ENCODE results near the gene TTC39A.

DNA sequence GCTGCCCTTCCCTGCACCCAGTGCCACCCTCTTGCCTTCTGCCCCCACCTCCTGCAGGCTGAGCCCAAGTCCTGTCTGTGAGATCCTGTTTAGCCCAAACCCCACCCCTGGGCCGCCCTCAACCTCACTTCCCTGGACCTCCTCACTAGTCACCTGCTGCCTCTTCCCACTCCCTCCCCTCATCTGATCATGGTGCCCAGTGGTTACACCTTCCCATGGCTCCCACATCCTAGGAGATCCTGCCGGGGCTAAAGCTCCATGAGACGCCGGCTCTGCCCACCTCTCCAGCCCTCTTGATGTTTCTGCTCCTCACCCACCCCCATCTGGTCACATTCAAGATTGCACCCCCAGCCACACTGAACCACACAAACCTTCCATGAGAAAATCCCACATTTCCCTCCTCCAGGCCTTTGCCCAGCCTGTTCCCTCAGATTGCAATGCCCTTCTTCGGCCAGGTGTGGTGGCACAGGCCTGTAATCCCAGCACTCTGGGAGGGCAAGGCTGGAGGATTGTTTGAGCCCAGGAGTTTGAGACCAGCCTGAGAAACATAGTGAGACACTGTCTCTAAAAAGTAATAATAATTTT lies 17.0 kb downstream of the TTC39A start:
- TF ChIP-seq, protein P1, sequence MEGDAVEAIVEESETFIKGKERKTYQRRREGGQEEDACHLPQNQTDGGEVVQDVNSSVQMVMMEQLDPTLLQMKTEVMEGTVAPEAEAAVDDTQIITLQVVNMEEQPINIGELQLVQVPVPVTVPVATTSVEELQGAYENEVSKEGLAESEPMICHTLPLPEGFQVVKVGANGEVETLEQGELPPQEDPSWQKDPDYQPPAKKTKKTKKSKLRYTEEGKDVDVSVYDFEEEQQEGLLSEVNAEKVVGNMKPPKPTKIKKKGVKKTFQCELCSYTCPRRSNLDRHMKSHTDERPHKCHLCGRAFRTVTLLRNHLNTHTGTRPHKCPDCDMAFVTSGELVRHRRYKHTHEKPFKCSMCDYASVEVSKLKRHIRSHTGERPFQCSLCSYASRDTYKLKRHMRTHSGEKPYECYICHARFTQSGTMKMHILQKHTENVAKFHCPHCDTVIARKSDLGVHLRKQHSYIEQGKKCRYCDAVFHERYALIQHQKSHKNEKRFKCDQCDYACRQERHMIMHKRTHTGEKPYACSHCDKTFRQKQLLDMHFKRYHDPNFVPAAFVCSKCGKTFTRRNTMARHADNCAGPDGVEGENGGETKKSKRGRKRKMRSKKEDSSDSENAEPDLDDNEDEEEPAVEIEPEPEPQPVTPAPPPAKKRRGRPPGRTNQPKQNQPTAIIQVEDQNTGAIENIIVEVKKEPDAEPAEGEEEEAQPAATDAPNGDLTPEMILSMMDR (IDR thresholded peaks at IDR 0.05), result peak in 3 of 6 experiments; percentile 9 to 30 (median 13)
- TF ChIP-seq POLR2A (IDR thresholded peaks at IDR 0.05), result no peak
